Right lung (tissue), 5 donors: ENCODE measurements around the gene ZCCHC24. TPM values are rescaled to one million over a fixed set of nuclear protein-coding genes. Genes with fewer than 3 reads are reported as not detected.
A peak's percentile ranks its signal among the peaks of the same experiment; 100 is the strongest.
"Not testable (repeated sequence)": the region's sequence is repeated elsewhere in the genome, so short reads cannot be mapped to it uniquely, and the experiment has no call there.

Experiments
- DNase-seq, 2 donors: peaks; one replicate each; pipeline ENCODE4 v3.0.0-alpha.2; 2013
- polyA plus RNA-seq, 5 donors: library from polyadenylated mRNA; unstranded; fragments of 120-200 nt; gene quantifications; one replicate each; pipeline versions ENCODE4 v1.2.1 to v1.2.3, GENCODE V29; 2013; ENCODE audit warnings: inconsistent platforms in 1 of 5, low replicate concordance in 1 of 5; ENCODE audit not compliant: insufficient read length in 5 of 5, insufficient read depth in 1 of 5

Gene ZCCHC24
- polyA plus RNA-seq, 5 donors = 29.1 to 43.8 (median 35.2) TPM

DNA sequence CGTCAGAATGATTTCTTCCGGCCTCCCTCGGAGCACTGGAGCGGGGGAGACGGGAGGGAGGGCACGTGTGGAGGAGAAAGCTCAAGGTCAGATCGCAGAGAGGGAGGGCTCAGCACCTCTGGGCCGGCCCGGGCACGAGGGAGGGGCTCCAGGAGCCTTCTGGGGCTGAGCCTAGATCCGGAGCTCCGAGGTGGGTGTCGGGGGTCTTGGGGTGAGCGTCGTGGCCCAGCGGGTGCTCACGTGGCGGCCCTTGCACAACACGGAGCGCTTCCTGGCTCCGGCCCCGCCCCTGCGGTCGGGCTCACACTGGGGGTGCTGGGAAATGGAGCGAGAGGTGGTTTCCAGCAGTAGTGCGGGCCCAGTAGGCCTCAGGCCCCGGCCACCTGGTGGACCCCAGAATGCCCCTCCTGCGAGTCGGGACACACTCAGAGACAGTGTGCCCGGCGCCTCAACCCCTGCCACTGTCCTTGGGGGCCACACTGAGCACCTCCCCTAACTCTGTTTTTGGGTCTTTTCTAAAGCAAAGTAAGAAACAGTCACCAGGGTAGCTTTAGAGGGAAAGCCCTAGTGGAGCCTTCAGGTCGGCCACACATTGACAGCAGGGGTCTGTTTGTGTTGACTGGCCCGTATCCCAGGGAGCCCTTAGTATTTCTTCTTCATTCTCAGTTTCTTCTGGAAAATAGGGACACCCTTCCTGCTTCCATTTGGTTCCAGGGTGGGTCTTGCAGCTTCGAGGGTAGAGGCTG is 97.4 kb downstream of the ZCCHC24 start:
- peak; percentile 58 to 62 for DNase-seq

DNA sequence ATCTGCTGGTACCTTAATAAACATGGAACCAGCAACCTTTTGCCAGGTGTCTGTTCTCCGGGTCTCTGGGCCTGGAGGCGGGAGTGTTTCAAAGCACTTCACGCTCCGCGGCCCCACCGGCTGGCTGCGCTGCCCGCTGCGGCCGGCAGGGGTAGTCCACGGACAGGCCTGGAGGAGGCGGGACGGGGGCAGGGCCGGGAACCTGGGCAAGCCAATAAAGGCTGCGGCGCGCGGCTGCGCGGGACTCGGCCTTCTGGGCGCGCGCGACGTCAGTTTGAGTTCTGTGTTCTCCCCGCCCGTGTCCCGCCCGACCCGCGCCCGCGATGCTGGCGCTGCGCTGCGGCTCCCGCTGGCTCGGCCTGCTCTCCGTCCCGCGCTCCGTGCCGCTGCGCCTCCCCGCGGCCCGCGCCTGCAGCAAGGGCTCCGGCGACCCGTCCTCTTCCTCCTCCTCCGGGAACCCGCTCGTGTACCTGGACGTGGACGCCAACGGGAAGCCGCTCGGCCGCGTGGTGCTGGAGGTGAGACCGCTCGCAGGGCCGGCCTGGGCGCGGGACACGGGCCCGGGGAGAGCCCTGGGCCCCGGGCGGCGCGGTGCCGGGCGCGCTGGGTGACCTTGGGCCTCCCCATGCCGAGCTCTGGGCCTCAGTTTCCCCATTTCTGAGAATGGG is 98.1 kb downstream of the ZCCHC24 start, which contains the start of gene PPIF:
Gene PPIF (plus strand): TSS at position 244 of the 668 bp plus-strand sequence. CDS start 80 bp downstream, at position 324.
- peak; percentile 89 to 91 for DNase-seq

DNA sequence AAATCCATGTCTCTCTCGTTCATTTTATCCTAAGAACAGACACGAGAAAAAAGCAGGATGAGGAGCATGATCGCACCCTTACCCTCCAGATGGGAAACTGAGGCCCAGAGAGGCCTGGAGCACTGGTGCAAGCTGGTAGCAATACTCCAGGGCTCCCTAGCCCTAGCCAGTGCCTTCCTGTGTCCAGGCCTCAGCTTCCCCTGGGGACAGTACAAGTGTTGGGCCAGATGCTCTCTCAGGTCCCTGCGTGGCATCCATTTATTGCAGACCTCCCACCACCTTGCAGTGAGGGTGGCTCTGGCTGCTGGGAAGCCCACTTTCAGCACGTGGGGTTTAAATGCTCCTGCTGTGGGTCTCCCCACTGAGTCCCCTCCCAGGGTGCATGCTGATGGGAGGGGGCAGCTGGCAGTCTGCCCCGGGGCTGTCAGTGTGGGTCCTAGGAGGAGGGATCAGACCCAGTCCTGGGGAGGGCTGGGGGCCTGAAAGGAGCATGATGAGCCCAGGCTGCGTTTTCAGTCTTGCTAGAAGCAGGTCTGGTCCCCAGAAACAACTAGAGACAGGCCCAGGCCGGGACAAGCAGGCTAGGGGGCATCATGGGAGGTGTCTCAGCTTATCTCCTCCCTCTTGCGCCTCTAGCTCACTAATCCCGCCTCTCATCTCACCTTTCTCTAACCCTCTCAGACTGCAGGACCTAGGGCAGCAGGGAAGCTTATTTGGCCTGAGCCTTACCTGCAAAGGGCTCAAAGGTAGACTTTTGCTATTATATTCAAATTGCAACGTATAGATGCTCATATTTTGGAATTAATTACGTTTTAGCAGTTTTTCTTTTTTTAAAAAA is 98.8 kb downstream of the ZCCHC24 start:
- DNase-seq = no peak

DNA sequence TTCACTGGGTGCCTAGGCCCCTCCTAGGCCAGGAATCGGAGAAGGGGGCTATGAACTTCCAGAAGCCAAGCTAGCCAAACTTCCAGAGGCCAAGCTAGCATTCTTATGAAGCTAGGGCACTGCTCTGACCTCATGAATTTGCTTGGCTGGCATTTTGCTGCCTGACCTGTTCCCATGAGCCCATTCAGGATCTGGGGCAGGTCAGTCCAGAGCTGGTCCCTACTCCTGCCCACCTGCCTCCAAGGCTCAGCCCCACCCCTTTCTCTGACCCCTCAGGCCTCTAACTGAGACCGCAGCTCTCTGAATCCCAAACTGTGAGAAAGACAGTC is 99.4 kb downstream of the ZCCHC24 start:
- no peak for DNase-seq

DNA sequence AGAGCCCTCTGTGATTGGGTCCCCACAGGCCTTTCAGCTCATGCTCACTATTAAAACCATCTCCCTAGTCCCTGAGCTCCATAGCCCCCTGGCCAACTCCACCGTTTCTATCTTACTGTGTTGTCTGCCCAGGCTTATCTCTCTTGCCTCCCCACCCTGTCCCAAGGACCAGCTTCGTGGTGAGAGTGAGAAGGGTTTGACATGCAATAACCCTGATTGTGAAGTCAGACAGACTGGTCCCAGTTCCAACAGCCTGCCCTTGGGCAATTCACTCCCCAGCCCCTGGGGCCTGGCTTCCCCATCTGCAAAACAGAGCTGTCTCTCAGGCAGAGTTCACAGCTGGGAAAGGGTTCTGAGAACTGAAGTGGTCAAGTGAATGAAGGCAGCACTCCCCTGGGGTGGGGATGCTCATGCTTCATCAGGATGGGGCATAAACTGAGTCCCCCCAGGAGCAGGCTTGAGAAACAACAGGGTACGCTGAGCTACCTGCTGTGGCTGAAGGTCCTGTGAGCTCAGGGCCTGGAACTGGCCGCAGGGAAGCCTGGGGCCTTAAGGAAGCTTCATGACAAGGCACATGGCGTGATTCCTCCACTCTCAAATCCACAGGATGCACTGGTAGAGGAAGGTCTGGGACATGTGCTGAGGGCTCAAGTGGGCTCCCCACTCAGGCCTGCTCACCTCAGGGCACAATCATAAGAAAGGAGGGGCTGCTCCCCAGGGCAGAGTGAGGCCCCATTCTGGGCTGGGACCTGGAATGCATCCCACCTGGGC is 100.0 kb downstream of the ZCCHC24 start:
- DNase-seq = no peak

DNA sequence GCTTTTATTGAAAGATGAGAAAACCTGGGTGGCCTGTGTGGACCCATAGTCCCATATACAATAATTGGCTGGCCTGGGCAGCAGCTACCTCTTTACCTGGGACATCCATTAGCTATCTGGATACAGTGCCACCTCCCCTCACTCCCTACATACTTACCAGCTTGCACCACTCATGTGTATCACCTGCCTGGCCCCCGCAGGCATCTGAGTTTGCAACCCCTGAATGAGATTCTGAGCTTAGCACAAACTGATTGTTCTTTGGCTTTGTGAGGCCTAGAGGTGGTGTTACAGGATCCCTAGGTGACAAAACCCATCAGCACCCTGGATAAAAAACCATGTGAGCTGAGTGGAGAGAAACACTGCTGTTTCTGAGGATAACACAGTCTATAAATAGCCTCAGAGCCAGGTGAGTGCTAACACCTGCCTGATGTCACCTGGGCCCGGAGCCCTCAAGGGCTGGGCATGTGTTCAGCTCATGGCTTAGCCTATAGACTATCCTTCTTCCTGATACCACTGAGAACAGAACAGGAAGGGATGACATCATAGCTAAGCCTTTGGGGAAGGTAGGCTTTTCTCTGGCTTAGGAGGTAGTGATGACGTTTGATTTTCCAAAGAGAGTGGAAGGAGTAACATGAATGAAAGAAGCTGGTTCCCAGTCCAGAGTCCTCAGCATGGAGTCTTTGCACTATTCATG is 100.8 kb downstream of the ZCCHC24 start:
- DNase-seq = peak in 1 of 2 donors; percentile 13

DNA sequence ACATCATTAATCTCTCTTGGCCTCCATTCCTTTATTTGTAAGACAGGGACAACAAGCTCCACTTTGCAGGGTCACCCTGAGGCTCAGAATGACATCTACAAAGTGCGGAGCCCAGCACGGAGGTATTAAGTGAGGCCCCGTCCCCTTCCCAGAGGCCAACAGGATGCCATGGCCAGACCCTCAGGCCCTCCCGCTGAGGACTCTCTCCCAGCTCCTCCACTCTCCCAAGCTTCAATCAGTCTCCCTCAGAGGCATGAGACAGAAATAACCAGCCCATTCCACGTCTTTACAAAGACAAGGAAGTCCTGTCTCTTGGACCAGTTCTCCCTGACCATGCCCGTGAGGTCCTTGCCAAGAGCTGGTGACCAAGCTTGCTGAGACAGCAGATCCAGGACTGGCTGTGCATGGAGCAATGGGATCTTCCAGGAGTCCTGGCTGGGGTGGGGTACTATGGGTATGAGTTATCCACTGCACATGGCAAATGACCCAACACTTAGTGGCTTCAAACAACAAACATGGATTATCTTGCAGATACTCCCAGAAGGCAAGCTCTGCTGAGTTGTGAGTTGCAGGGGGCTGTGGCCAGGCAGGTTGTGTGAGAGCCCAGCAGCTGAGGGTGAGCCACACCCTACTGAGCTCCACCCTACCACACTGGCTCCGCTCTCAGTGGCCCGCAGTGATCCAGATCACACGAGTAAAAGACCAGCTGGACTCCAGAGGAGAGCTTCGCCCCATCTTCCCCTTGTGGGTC is 102.4 kb downstream of the ZCCHC24 start:
- DNase-seq = no peak

DNA sequence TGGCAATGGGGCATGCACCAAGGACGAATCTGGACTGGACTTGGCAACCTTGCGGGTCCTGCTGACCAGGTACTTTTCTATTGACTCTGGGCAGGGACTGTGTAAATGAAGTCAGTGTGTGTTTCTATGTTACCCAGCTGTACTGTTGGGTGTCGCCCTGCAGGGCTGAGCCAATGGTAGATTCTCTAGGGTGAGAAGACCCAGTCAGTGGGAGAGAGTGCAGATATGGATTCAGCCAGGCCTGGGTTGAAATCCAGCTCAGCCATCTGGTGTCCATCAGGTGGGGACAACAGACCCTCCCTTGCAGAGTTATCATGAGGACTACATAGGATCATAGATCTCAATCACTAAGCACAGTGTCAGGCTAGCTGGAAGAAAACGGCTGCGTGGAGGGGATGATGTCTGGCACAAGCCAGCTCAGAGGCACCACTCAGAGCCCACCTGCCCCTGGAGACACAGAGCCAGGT is 103.1 kb downstream of the ZCCHC24 start:
- no peak for DNase-seq

DNA sequence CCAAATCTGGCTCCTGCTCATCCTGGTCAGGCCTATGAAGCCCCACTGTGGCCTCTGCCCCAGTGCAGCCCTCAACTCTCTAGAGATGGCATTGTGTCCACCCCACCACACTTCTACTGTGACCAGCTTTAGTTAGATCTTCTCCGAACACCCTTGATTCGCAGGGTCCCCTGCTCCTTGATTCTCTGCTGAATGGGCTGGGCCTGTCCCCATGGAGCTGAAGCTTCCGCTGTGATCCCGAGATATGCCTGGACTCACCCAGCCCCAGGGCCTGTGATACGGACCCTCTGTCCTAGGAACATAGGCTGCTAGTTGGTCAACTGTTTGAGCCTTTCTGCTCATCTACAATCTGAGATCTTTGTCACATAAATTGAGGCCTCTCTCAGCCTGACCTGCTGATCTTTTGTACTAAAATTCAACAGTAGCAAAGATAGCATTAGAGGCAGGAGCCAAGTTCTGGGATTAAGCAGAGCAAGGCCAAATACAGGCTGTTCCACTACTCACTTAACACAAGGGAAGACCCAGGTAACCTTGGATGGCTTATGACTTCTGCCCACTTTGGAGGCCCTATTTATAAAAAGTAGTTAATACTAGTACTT is 104.7 kb downstream of the ZCCHC24 start:
- DNase-seq = no peak

DNA sequence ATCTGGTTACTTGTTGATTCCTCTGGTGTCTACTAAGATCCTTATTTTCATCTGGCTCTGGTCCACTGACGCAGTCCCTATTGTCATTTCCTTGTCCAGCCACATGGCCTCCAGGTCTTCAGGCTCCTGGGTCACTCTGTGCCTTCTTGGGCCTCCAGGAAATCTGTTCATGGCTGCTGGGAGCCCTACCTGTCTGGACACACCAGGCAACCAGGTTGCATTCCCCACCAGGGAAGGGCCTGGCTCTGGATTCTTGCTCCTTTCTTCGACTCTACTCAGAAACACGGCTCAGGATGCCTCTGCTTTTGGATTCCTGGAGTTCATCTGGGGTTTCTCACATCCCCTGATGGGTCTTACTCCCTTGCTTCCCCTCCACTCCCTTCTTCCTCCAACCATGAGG is 106.2 kb downstream of the ZCCHC24 start:
- DNase-seq = no peak

DNA sequence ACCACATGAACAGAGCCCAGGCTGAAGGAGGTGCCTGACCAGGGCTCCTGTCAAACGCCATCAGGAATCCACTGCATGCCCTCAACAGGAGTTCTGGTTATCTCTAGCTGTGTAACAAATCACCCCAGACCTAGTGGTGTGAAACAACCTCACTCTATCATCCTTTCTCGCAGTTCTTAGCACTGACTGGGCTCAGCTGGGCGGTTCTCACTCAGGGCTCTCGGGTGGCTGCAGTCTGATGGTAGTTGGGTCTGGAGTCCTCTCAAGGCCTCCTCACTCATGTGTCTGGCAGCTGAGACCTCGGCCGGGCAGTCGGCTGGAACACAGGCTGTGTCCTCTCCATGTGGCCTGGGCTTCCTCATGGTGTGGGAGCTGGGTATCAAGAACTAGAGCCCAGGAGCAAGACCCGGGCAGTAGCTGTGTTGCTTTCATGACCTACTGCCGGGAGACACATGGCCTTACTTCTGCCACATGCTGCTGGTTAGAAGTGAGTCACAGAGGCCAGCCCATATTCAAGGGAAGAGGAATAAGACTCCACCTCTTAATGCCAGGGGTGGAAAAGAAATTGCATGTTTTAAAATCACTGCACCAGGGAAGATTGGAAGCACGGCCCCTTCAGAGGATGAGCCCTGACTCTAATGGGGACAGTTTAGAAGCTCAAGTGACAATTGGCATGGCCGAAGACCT is 107.5 kb downstream of the ZCCHC24 start:
- DNase-seq = not testable (repeated sequence)

DNA sequence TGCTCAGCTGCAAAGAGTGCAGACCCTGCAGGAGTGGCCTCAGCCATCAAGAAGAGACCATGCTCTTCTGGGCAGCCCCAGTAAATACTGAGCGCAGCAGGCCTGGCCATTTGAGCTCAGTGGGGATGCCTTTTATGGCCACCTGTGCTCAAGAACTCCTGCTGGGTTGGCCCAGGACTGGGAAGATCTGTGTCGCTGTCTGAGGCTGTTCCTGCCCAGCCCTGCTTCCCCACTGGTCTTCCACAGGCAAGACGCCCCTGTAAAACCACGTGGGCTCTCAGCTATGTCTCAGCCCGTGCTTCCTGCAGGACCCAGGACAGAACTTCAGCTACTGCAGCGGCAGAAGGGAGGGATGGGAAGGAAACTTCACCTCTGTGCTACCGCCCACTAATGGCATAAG is 108.7 kb downstream of the ZCCHC24 start:
- no peak for DNase-seq

DNA sequence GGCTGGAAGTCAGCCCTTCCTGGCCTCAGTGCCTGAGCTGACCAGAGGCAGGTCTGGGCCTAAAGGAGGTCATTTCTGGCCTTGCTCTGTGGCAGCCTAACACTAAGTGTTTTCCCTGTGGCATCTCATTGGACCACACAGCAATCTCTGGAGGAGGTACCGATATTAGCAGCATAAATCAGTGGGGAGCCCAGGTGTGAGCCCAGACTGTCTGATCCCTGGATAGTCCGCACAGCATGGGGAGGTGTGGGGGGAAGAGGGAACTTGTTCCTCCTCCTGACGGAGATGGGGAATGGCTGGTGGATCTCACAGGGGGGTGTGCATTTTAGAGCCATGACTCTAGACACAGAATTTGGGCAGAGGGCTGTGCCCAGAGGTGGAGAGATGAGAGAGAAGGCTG is 109.1 kb downstream of the ZCCHC24 start:
- DNase-seq = no peak

DNA sequence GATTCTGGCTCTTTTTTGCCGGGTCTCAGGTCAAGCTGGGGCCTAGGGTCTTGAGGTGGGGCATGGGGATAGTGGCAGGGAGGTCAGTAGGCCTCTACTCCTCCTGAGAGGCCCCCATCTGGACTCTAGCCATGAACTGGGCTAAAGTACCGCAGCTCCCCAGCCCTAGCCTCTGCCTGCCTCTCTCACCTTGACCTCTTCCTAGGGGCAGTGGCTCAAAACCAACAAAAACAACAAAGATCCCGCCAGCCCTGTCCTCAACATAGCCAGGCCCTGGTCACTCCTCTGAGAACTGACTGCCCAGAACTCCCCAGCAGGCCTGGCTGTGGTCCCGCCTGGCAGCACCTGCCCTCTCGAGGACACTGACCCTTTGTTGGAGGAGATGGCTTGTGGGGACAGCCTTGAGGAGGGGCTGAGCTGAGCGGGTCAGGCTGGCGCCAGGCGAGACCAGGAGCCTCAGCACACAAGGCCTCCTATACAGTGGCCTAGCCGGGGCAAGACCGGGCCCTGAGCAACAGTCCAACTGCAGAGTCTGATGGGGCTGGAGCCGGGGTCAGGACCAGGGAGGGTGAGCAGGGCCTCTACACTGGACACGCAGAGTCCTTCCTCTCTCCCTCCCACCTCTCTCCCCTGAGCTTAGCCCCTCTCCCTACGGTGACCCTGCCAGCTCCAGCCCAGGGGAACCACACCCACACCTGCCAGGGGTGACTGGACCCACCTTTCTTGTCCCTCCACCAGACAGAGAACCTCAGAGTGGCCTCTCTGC is 109.8 kb downstream of the ZCCHC24 start:
- DNase-seq = no peak

DNA sequence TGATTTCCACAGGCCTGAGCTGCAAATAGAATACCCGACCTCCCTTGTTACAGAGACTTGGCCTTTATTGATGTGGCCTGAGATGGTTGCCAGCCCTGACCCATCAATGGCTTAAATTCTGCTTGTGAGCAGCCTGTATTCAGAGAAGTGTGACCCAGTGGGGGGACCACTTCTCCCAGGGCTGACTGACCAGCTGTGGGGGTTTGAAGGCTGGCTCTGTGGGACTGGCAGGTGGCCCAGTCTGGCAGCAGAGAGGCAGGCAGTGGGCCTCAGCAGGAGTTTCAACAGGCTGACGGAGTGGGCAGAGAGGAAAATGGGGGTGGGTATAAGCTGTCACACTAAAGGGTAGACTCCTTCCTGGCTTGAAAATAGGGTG is 110.3 kb downstream of the ZCCHC24 start:
- DNase-seq = no peak

DNA sequence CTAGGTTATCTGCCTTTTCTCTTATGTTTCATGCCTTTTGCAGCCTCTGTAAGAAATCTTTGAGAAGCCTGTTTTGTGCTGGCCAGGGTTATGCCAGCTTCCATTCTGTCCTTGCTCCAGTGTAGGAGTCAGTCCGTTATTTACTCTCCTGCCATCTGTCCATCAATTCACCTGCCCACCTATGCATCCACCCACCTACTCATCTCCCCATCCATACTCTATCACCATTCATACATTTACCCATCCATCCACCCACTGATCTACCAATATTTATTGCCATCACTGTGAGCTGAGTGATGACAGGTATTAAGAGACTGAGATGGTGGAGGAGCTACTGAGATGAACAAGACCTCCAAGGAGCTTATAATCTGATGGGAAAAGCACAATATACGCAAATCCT is 110.9 kb downstream of the ZCCHC24 start:
- DNase-seq = no peak

DNA sequence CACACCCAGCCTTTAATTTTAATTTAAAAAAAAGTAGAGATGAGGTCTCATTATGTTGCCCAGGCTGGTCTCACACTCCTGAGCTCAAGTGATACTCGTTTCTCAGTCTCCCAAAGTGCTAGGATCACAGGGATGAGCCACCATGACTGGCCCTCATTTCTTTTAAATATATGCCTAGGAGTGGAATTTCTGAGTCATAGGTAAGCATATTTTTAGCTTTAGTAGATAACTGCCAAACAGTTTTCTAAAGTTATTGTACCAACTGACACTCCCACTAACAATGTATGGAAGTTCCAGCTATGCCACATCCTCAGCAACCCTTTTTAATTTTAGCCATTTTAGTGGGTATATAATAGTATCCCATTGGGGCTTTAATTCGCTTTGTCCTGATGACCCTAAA is 111.9 kb downstream of the ZCCHC24 start:
- DNase-seq = no peak

DNA sequence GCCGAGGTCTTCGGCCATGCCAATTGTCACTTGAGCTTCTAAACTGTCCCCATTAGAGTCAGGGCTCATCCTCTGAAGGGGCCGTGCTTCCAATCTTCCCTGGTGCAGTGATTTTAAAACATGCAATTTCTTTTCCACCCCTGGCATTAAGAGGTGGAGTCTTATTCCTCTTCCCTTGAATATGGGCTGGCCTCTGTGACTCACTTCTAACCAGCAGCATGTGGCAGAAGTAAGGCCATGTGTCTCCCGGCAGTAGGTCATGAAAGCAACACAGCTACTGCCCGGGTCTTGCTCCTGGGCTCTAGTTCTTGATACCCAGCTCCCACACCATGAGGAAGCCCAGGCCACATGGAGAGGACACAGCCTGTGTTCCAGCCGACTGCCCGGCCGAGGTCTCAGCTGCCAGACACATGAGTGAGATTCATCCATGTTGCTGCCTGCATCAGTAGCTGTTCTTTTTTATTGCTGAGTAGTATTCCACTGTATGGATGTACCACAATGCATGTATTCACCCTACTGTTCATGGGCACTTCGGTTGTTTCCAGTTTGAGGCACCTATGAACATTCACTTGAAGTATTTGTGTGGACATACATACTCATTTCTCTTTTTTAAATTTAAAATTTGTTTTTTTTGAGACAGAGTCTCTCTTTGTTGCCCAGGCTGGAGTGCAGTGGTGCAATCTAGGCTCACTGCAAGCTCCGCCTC is 112.7 kb downstream of the ZCCHC24 start:
- DNase-seq = not testable (repeated sequence)
